ENCODE data around the gene OR8D1.

The OR8D1 gene

DNA sequence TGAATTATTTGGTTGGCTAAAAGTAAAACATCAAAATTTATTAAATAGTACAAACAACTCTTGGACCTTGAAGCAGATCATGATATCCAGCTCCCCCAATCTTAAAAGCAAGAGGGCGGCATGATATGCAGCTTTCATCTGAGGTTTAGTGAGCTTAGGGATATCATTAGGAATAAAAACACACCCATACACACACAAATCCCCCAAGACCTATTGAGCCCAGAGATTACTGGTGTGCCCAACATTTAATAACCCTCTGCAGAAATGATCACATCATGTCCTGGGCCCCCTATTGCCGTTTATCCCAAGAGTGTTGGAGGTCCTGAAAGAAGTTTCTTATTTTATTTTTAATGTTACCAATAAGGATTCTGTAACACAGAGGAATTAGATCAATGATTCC lies at the start of gene OR8D1:
TSS of gene OR8D1 (minus strand) at position 101 of the 400 bp plus-strand sequence. CDS start 3,183 bp downstream, outside the sequence.
- DNase-seq = no peak

DNA sequence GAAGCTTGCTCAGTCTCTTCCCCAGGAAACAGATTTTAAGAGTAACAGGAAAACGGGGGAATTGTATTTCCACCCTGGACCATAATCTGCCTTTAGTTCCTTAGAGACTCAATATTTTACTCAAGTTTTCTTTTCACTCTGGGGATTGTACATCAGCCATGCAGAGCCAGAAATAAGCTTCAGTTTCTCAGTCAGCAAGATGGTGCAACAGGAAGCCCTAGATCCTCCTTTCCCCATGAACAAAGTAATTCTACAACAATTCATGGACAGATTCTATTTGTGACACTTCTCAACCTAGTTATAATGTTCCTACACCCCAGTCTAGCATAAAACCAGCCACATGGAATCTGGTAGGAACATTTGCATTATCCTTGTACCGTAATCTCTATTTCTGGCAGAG lies 45.8 kb upstream of the OR8D1 start:
- DNase-seq = no peak

DNA sequence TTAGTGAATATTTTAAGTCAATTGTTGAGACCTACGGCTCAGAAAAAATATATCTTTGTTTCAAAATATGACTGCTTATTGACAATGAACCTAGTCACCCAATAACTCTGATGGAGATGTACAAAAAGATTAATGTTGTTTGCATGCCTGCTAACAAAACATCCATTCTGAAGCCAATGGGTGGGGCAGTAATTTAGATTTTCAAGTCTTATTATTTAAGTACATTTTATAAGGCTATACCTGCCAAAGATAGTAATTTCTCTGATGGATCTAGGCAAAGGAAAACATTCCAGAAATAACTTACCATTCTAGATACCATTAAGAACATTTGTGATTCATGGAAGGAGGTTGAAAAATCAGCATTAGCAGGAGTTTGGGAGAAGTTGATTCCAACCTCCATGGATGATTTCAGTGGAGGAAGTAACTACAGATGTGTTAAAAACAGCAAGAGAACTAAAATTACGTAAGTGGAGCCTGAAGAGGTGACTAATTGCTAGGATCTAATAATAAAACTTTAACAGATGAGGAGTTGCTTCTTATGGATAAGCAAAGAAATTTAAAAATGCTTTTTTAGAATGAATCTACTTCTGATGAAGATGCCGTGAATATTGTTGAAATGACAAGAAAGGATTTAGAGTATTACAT lies 32.7 kb upstream of the OR8D1 start:
- no peak for DNase-seq

DNA sequence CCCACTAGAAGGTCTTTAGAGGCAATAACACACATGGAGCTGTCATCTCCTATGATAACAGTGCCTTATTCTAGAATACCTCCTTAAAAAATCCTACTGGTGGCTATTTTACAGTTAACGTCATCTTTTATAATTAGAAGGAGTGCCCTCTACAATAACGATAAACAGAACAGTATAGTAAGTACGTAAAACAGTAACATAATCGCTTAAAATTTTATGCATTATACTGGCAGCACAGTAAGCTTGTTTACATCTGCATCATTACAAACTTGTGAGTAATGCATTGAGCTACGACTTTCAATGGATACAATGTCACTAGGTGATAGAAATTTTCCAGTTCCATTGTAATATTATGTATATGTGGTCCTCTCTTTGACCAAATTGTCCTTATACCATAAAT lies 30.6 kb upstream of the OR8D1 start:
- DNase-seq = no peak

DNA sequence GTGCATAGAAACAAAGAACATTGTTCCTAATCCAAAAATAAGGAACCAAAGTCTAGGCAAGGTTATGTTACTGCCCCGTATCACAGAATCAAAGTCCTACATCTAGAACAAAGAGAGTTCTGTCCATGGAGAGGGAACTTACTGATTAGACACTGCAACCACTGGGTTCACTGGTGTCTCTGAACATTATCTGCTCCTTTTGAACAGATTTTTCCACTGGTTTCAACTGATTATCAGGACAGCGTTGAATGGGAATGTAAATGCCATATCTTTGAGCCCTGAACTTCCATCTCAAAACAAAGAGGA lies 26.3 kb upstream of the OR8D1 start:
- no peak for DNase-seq

DNA sequence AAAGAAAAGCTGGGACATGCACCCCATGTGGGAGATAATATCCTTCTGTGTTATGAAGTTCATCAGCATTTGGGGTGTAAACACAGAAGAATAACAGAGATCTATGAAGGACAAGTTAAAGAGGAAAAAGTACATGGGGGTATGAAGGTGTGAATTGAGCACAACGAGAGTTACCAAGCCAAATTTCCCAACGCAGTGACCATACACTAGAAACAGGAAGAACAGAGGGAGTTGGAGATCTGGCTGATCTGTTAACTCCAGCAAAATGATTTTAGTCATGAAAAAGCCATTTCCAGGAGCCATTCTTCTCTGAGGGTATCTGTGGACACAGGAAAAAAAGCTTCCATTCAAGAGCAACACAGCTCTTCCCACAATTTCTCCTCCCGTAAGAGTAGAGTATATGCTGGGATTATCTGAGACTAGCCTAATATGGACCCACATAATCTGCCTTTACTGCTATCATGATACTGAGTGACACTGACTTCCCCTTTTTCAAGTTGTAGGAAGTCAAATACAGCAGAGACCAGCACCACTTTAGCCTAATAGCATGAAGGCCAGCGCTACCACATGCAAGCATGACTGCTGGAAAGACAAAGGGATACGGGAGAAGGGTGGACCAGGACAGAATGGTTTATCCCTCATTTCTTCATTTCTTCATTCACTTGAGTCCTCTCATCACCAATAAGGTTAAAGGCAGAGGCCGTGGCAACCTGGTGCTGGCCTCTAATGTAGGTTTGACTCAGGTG lies 25.8 kb upstream of the OR8D1 start:
- DNase-seq = no peak

DNA sequence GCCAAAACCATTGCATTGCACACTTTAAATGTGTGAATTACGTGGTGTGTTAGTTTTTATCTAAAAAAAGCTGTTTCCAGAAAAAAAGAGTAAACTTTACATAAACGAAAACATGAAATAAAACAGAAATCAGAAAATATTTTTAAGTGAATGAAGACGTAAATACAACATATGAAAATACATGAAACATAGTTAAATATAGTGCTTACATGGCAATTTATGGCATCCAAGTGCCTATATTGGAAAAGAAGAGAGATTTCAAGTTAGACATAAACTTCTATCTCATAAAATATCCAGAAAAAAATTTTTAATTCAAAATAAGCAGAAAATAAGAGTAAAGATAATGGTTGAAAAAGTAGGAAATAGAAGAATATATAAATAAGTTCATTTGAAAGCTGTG lies 18.1 kb upstream of the OR8D1 start:
- DNase-seq = no peak

DNA sequence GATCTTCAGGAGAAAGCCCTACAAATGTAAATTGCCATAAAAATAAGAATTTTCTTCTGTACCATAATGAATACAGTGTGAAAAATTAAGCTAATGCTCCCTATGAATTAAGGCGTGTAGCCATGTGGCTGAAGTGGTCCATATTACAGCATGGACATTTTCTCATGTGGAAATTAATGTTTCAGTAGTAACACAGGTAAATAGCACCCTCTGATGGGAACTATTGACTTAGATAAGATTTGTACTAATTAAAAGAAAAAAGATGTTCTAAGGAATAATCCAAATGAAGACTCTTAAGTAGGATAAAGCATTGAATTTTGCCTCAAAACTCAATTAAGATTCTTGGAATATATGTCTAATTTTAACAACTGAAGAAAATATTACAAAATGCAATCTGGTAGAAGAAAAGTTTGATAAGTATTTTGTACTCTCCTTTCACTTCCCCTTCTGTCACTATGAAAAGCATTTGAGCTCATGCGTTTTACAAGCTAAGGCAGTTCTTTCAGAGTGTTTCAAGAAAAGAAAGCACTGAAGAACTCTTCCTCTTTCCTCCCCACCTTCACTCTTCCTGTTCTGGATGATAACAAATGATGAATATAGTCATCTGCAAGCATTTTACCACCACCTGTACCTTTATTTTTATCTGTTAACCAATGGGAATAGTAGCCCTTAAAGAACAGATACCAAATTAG lies 16.2 kb upstream of the OR8D1 start:
- no peak for DNase-seq

DNA sequence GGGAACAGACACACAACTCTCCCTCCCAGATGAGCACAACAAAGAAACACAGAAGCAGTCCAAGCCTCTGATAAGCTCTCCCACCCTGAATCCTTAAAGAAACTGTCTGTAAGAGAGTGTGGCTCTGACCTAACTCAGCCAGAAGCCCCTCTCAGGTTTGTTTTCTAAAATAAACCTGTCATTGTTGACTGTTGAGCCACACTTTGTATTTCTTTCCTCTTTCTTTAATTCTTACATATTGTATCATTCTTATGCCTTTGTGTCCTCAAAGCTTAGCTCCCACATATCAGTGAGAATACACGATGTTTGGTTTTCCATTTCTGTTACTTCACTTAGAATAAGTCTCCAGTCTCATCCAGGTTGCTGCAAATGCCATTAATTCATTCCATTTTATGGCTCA lies 14.0 kb upstream of the OR8D1 start:
- DNase-seq = no peak

DNA sequence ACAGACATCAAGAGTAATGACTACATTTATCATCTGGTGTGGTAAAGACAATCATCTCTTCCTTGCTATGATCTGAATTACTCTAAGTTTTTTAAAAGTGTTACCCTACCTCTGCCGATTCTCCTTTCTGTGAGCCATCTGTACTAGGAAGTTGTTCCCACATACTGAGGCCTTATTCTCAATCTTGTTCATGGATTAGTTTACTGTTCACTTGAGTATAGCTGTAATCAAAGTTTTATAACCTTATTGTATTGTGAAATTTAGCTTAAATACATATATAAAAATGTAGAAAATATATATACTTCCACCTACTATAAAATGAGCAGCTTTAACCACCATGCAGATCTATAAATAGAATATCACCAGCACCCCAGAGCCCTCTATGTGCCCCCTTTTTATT lies 8.6 kb upstream of the OR8D1 start:
- no peak for DNase-seq

DNA sequence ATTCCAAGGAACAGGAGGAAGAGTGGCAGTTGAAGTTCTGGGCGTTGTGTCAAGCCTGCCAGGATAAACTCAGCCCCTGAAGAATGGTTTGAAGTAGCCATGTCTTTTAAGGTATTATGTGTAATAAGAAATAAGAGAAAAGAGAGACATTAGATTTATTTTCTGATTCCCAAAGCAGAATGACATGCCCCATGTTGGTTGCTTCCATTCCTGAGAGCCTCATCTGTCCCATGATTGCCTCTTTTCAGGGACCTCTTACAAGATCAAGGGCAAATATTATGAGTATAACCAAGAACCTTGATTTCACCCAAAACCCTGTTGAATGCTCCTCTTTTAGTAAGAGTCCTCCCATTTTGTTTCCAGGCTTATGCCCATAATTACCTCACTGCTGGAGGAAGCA lies 6.3 kb upstream of the OR8D1 start, which contains the start of gene OR8D2:
TSS of gene OR8D2 (minus strand) at position 101 of the 400 bp plus-strand sequence. CDS start at position 101, 0 bp downstream.
- DNase-seq = no peak

DNA sequence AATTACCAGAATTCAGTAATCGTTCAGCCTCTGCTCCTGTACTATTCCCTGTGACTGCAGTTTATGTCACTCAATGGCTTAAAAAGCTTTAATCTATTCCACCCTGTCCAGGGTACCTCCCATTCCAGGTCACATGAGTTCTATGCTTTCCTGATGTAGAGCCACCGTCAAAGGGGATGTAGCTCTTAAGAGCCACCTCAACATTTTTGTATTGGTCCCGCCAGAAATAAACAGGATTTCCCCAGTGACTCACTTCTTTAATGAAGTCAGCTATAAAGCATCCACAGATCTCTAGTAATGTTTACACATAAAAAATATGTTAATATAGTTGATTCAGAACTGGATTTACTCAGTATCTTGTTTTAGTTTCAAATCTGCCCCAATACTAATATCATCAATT lies 1.3 kb upstream of the OR8D1 start:
- DNase-seq = no peak

DNA sequence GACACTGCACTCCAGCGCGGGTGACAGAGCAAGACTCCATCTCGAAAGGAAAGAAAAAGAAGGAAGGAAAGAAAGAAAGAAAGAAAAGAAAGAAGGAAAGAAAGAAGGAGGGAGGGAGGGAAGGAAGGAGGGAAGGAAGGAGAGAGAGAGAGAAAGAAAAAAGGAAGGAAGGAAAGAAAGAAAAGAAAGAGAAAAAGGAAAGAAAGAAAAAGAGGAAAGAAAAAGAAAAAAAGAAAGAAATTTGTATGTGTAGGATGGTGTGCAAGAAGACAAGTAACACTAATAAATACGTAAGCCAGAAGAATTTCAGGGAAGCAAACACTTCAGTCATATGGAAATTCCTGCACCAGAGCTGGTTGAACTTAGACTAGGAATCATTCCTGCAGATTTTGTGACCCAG lies 618 bp downstream of the OR8D1 start:
- DNase-seq = no peak

DNA sequence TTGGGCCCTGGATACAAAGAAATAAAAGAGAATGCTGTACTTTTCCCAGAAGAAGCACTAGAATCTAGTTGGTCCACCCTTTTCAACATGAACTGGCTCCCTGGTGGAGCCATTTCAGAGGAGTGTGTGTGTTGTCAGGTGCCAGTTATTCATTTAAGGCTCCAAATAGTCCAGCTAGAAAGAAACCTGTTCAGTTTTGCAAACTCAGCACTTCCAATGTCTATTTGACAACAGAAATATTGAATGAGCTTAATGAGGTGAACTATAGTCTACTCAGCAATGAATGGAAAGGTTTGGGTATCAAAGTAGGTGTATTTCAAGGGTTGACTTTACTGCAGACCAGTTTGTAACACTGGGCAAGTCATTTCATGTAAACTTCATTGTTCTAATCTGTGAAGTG lies 2.1 kb downstream of the OR8D1 start:
- no peak for DNase-seq

DNA sequence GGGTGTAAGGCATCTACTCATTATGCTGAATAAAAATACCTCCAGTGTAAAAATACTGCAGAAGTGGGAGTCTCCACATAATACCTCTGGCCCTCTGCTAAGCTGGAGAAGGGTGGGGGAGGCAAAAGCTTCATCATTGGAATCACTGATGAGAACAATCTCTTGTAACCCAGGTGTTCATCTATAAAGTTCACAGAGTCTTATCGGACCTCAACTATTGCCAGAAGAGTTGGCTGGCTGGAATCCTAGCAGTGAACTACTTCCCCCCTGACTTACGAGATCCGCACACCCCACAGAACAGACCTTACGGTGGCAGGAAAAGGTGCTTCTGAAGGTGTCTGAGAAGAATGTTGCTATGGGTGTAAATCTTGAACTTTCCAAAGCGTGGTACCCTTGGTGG lies 2.5 kb downstream of the OR8D1 start:
- no peak for DNase-seq

DNA sequence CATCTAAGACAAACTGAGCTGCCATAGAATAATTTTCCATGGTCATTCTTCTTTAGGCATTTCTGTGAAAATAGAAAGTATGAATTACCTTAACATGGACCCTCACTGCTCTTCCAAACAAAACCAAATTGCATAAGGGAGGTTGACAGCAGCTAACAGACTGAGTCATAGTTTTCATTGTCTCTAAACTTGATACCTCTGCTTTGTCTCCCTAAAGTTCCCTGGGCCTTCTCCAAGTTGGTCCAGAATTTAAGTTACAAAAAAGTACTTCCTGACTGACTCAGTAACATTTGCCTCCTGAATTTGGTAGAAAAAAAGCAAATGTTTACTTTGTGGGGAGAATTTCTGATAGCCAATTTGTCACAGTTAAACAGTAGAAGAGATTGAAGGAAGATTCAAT lies 3.0 kb downstream of the OR8D1 start:
- no peak for DNase-seq

DNA sequence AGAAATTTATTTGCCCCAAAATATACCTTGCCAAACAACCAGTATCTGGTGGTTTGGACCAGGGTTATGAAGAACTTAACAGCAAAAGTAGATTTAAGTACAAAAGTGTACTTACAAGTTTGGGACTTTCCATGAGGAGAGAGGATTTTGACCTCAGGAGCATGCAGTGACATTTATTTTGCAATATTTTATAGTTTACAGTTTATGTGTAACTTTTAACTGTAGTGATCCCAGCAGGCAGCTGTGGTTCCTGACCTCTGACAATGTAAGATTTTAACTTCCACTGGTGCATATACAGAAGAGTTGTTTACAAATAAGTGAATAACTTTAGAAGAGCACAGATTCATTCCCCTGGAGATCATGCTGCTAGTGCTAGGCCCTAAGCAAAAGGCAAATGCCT lies 6.7 kb downstream of the OR8D1 start:
- DNase-seq = no peak

DNA sequence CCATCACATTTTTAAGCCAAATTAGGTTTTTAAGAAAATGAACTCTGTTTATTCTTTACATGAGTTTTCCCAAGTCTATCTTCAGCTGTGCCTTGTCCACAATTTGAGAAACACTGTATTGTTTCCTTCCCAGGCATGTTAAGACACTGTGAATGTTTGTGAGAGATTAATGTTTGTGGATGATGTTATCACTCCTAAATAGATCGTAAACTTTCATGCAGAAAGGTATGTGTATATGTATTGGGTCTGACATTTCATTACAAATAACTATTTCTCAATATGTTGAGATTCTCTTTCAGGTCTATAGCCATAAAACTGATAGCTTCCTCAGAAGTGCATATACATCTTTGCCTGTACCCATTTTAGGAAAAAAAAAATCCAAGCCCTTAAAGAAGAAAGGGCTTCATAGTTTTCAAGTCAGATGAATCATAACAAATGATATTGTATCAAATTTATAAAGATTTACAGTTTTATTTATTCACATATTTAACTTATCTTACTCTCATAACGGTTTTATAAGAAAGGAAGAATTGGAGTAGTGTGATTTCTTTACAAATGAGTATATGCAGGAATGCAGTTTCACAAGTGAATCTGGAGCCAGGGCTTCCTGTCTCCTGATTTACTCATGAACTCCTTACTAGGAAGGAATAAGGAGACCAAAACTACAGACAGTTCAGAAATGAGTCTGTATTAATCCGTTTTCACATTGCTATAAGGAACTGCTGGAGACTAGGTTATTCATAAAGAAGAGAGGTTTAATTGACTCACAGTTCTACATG lies 11.2 kb downstream of the OR8D1 start:
- no peak for DNase-seq

DNA sequence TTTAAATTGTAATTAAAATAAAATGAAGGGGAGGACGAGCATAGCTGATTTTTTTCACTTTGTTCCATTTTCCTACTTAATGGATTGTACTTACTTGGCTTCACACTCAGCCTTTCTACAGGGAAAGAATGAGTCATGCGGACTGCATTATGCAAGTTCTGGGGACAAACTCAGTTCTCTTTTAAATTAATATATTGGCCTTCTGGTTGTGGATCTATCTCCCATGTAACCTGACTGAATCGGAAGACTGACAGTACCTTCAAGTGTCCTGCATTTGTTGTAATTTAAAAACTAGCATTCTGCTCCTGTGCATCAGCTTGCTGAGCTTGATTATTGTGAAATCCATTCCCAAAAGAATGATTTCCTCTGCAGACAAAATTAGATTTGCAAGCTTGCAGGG lies 12.2 kb downstream of the OR8D1 start:
- DNase-seq = no peak

DNA sequence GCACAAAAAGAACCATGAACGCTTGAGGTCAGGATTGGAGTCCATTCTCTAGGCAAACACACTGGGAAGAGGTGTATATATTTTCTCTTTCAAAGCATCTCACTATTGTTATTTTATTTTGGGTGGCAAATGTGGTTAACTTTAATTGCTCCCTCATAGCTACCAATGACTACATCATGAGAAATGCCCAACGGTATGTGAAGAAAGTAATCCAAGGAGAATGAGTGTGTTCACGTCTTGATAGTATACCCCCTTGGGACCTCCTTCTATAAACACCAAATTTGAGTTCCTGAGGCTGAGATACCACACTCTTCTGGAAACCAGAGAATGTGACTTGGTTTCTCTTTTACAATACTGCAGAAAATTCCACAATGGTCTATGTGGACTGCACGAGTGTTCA lies 15.8 kb downstream of the OR8D1 start:
- DNase-seq = no peak

DNA sequence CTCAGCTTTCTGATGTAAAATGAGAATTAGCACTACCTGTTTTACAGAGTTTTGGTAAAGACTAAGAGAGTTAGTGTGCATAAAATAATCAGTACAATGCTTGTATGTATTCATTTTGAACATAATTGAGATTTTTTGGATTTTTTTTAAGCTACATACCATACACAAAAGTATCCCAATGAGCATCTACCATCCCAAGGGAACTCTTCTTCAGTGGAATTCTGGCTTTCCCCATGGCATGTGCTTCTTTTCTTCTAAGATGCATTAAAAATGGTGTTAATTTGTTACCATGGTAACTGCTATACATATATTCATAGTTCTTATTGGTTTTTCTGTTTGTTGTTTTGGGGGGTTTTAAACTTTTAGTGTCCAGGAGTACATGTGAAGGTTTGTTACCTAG lies 17.7 kb downstream of the OR8D1 start:
- no peak for DNase-seq

DNA sequence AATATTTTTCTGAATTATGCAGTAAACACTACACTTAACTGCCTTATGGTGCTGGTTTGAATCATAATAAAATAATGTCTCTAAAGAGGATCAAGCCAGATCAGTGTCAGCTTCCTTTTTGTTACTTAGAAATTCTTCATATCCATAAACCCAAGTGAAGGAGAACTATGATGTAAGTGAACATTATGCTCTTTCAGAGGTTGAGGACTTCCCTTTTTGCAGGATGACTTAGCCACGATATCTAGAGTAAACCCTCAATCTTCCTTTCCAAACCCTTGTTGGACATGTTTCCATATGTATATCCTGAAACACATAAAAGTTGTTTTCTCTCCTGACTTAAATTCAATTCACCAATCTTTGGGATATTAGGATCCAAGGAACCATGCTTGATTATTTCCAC lies 19.1 kb downstream of the OR8D1 start:
- no peak for DNase-seq

DNA sequence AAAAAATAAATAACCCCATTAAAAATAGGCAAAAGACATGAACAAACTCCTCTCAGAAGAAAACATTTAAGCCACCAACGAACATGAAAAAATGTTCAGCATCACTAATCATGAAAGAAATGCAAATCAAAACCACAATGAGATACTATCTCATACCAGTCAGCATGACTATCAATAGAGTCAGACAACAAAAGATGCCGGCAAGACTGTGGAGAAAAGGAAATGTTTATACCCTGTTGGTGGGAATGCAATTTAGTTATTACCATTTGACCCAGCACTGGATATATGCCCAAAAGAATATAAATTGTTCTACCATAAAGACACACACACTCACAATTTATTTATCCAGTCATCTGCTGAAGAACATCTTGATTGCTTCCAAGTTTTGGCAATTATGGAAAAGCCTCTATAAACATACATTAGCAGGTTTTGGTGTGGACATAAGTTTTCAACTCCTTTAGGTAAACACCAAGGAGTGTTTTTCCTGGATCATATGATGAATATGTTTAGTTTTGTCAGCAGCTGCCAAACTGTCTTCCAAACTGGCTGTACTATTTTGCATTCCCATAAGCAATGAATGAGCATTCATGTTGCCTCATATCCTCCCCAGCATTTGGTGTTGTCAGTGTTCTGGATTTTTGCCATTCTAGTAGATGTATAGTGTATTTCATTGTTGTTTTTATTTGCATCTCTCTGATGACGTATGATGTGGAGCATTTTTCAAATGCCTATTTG lies 28.0 kb downstream of the OR8D1 start:
- no peak for DNase-seq
